ENCODE measurements around the gene UST.
A peak's percentile ranks its signal among the peaks of the same experiment; 100 is the strongest.

UST gene

DNA sequence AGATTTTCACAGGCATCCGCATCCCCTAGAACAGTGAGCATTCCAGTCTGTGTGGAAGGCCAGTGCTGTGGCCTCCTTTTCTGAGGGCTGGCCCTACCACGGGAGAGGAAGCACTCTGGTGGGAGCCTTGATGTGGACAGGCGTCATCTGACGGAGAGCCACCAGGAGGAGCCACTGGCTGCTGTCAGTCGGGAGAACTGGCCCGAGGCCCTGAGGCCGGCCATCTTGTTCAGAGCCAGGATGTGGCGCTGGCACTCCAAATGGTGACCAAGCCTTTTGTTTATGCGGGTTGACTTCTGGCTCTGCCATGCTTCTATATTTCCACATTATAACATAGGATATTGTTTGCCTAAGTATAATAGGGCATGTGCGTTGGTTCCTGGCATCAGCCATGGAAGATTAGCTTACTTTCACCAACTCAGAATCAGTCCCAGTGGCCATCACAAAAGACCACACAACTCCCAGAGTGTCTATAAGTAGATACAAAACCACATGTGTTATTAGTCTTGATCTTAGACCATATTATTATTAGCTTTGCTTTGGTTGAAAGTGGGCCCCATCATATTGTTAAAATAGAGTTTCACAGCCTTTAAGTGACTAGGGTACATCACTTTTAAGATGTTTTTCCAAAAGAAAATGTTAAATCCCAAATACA lies 296.8 kb downstream of the UST start:
- no peak for DNase-seq

DNA sequence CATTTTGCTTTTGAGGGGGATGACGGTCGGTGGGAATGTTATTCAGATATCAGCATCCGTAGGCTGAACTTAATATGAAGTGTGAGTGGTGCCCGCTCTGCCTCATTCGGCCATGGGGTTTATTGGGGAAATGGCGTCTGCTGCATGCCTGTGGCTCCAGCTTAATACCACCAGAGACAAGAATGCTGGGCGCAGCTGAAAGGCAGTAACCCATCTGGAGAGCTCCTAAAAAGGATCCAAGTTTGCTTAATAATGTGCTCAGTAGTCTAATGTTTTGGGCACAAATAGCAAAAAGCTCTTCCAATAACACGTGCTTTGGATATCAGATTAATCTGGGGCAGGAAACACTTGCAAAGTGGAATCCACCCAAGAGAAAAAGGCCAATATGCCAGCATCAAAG lies 297.7 kb downstream of the UST start:
- peak; percentile 73 for DNase-seq

DNA sequence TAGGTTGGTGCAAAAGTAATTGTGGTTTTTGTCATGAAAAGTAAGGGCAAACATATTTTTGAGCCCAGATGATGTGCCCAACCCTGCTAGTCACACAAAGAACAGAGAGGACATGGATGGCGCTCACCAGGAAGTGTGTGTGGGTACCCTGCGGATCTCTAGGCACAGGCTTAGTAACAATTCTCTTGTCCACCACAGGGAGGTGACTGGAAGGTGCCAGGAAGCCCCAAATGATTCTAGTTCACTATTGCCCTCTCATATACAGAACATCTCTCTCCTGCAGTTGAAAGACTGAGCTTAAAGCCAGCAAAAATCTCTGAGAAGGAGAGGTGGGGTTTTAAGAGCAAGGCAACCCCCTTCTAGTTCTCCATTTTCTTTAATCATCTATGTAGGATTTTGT lies 298.6 kb downstream of the UST start:
- DNase-seq: no peak

DNA sequence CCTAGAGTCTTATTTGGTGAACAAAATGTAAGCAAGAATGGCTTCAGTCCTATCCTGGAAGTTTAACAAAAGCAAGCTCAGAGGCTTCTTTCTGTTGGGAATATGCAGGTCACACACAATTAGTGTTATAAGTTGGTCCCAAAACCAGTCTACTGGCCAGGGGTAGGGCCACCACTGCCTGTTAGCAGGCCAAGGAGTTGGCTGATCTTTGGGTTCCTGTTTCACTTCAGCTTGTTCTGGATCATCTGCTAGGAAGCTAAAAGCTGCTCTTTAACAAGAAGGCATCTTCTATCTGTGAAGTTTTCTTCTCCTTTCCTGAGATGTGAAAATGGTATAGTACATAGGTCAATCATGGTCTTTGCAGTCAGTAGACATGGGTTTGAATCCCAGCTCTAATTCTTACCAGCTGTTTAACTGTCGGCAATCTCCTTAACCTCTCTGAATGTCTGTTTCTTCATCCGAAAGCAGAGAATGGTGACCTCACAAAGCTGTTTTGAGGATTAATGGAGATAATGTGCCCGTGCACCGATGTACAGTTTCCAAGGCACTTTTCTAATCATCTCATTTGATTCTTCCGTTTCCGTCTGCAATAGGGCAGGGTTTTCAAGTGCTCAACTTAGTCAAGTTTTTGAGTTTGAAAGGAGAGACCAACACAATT lies 299.5 kb downstream of the UST start:
- no peak for DNase-seq

DNA sequence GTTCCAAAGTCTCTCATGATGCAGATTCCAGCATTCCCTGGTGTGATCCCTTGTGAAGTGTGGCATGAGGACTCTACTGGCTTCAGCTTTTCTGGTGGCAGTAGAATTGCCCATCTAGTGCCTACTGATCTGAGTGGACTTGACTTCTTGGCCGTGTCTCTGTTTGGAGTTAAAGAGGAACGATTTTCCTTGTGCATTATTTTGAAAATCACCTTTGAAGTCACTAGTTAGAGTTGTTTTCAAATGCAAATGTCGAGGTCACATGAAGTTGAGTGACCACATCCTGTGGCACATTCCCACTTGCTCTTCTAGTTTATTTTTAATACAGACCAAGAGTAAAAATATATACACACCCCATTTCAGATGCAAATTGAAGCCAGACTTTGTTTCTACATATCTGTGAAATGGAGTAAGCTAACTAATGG lies 300.0 kb downstream of the UST start:
- DNase-seq: peak; percentile 56

DNA sequence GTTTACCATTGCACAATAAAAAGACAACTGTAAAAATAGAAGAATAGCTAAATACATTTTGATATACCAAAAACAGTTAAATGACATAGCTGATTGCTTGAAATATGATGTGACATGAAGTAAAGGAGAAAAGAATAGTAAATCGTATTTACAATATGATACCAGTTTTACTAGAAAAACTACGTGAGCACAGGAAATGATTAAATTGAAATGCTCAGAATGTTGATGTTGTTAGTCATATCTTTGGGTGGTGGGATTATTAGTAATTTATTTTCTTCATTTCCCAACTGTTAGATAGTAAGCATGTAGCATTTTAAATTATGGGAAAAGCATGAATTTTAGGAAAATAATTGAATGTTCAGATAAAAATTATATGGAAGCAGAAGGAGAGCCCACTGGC lies 302.4 kb downstream of the UST start:
- peak; percentile 46 for DNase-seq

DNA sequence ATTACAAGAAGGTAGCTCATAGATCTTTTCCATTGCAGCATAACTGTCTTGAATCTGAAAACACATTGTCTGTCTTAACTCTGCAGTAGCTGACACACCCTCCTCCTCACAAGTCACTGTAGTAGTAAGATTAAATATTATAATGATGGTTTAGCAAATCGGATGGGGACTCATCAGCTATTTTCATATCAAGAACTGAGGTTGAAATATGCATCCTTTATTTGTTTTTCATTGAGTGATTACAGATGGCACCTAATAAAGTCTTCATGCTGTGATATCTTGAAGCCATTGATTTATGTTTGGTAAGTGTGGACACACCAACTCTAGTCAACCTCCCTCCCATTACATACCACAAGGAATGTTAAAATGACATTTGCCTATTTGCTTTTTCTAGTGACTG lies 303.3 kb downstream of the UST start:
- DNase-seq: no peak

DNA sequence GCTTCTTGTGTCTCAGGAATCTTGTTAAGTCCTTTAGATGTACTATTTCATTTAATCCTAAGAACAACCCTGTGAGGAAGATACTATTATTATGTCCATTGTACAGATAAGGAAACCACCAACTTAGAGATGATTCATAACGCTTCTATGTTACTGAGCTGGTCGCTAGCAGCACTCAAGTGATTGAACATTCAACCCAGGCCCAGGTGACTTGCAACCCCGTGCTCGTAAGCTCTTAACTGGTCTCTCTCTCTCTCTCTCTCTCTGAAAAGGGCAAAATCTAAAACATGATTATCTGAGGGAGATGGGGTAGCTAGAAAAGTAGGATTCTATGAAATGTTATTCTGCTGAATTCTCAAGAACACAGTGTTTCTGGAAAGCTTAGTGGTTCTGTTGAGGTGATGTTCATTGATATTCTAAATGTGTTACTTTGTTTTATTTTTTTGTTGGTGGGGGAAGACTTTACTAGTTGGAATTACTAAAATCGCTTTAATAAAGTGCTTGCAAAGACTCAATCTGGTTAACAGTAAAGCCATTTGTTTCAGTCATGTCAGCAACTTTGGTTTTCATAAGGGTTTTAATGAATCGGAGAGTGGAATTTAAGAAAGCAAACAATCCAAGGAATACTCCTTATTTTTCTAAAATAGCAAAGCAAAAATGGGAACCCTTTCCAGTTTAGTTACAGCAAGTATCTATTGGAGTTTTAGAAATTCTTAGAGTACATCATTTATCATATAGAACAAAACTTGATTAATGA lies 305.7 kb downstream of the UST start:
- DNase-seq: no peak

DNA sequence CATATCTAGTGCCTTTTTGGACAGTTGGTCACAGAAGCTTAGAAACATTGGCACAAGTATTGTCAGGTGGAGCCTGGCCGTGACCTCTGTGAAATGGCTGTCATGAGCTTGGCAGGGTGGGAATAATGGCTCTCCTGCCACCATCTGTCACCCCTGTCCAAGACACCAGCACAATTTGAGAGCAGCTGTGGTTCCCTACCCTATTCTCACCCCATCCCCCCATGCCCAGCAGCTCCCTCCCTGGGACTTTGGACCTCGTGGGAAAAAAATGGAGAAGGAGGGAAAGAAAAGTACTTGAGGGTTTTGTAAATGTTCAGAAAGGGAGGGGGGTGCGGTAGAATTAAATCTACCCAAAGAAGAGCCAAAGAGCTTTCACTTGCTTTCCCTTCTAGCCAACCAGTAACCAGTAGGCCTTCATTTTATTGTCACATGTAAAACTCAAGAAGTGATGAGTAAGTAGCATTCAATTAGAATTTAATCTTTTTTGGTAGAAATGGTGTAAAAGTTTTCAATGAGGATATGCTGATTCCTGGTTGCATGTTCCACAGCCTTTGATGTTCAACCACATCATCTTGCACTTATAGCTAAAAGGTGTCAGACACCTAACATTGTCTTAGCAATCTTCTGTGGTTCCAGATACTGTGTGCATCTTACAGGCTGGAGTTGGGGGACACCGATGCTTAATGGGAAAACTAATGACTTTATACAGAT lies 307.2 kb downstream of the UST start:
- no peak for DNase-seq

DNA sequence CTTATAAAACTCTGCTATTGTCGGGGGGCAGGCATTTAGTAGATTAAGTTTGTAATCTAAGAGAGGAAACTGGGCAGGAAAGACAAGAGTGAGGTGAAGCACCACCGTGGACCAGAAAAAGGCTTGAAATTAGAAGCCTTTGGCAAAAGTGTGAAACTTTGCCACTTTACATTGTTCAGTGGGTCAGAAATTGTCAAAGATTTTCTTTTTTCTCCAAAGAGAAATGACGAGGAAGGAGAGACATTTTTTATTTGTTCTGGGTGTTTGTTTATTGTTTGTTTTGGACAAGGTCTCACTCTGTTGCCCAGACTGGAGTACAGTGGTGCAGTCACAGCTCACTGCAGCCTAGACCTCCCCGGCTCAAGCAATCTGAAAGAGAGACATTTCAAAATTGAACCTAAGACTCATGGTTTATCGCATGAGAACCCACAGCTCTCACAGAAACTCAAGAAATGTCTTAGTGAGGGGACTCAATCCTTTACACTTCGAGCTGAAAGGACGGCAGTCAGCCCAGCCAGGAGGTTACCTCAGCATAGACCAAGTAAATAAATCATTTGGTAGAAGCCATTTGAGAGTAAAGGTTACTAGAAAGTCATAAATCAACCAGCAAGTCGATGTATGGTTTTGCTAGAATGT lies 307.8 kb downstream of the UST start:
- DNase-seq: no peak

DNA sequence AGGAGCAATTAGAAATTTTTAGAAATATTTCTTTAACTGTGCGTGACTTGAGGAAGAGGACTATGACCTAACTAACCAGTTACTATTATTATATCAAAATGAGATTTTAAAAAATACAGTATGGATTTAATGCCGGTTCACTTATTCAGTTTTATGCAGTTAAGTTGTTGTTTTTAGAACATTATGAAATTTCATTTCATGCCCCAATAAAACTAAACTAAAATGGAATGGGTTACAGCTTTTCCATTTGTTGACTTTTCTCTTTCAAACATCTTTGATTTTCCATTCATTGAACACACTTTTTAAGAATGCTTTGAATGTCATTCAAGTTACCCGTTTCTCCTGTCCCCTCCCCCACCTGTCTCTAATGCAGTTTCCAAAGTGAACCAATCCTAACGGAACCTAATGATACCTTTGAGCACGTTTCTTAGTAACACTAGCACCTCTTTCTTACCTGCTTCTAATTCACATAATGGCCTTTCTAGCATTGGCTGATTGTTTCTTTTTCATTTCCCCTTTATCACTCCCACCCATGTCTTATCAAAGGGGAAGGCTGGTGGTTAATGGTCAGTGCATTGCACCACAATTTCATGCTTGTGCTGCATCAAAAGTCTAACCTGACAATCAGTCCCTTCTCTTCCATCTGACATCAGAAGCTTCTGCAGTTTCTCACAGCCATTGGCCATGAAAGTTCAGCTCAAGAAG lies 308.5 kb downstream of the UST start:
- no peak for DNase-seq

DNA sequence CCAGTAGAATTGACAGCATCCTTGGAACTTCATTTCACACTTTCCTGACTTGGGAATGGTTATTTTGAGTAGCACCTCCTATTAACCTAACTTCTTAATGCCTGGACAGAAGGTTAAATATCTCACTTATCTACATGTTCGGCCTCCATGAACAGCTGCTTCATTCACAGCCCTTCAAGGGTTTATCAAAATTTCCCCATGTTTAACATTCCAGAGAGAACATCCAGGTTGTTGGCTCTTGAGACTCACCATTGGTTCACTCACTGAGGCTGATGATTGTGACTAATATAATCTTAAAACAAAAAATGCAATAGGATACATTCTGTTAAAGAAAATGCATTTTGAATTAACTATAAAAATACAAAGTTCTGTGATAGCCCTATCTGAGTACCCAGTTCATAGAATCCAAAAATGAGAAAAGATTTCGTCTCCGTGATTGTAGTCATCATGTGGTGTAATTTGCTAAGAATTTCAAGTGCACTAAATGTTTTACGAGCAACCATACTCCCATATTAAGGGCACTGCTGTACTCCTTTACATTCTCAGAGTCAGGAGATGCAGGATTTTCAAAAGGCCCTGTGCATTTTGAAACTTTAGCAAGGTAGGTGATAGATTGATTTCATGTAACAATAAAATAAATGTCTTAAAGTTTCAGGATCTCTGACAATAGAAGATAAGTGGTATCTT lies 310.1 kb downstream of the UST start:
- DNase-seq: no peak

DNA sequence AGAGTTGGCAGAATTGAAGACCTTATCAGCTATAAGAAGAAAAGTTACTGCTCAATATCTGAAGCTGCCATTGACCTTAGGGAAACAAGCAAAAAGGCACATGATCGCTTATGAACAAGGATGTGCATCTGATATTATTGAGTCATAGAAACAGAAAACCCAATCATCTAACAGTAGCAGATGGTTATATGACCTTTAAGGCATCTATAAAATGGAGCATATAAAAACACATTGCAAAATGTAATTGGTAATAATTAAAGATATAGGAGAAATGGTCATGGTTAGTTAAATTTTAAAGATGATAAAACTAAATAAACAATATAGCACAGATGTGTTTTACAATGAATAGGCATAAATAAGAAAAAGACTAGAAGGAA lies 310.6 kb downstream of the UST start:
- DNase-seq: no peak

DNA sequence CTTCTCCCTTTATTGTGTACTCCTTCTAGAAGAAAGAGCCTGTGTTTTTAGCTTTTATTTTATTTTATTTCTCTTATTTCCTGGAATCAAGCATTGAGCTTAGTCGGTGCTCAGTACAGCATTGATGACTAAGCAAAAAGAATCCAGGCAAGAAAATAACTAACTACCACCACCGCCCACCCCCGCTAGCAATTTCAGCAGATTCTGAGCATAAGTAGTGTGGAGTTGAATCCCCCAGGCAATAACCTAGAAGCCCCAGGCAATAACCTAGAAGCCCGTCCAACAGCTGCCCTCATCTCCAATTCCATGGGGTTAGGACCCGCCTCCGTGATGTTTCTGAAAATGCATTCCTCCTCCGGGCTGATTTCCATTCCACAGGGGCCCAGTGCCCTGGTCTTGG lies 312.7 kb downstream of the UST start:
- DNase-seq: peak; percentile 48

DNA sequence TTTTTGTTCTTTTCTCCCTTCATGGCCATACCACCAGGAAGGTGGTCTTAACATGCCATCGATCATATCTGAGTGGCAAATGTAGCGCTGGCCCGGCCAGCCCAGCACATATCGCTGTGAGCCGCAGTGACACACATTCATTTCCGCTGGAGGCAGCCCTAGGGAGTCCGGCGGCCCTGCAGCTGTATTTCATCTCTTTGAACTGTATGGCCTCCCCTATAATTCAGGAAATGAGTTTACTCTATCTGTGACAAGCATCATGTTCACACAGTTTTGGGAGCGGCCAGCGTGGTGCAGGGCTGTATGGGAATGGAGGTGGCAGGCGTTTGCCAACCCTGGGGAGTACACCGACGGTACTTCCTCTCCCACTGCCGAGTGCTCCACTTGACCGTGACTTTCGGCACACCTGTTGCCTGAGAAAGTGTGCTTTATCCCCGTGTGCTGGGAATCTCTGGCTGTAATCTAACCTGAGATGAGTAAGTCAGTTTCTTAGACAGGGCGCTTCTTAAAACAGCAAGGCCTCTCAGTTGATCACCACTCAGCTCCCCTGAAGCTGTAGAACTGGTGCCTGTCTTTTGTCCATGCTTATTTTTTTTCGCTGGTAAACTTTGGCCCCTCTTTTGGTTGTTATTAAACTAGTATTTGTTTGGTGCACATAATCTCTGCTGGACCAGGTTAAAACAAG lies 313.6 kb downstream of the UST start:
- DNase-seq: no peak

DNA sequence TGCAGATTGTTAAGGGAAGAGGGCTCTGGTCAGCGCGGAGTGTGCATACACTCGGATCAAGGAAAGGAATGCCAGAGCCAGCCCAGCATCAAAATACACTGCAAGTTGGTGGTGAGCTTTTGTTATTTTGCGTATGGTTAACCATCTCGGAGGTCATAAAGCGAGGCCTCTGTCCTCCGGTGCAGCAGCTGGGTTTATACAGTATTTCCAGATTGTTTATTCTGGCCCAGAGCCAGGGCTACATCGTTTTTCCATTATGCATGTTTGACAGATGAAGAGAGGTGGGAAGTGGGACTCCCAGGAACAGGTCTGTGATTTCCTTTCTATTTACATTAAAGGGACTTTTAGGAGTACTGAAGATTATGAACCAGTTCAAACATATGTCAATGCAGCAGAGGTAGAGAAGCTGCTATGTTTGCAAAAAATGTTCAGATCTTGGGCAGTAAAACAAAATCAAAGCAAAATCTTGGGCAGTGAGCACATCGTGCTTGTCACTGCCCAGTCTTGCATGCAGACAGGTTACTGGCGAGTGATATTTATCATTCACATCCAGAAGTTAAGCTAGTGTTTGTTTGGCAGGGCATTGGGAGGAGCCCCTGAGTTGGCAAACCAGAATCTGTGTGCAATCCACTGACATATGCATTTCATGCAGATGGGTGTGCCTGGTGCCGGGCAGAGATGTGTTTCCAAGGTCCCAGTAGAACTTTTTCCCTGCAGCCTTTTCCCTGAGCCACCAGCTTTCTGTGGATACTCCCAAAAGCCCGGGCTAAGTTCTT lies 314.3 kb downstream of the UST start:
- peak; percentile 57 for DNase-seq

DNA sequence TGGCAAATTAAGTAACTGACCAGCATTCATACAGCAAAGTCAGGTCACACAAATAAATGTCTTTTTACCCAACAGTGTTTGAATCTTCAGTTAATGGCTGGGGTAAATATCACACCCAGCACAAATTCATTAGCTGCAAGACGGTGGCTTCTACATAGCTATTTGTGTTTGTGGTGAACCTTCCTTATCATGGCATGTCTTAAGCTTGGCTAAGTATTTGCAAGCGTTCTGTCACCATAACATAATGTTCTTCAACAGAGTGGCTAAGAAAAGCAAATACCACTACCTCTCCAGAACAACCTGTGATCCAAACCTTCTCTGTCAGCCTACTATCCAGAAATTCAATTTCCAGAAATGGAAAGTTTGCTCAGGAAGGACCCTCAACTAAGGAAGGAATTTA lies 315.1 kb downstream of the UST start:
- no peak for DNase-seq

DNA sequence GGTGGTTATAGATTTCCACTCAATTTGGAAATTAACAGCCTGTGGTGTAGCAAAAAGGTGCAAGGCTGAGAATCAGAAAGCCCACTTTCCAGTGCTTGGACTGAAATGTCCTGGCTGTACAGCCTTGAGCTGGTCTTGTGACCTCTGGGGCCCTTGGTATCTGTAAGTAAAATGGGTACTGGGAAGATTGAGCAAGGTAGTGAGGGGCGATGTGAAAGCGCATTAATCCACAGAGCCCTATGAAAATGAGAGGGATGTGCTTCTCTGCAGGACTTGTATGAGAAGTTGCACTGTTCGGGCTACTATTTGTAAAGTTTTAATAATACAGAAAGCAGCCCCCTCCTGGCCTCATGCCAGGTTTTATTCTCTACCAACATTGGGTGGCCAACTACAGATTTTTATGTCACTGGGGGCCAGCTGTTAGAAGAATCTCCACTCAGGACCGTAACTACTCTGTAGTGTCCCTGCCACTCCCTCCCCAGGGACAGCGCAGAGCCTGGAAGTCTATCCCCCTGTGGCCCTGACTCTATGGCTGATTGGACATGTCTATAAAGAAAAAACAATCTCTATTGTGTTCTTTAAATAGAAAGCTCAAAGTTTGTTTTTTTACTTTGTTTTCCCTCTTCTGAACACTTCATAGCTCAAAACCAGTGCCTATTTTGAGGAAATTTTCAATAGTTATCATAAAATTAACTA lies 316.0 kb downstream of the UST start:
- DNase-seq: no peak

DNA sequence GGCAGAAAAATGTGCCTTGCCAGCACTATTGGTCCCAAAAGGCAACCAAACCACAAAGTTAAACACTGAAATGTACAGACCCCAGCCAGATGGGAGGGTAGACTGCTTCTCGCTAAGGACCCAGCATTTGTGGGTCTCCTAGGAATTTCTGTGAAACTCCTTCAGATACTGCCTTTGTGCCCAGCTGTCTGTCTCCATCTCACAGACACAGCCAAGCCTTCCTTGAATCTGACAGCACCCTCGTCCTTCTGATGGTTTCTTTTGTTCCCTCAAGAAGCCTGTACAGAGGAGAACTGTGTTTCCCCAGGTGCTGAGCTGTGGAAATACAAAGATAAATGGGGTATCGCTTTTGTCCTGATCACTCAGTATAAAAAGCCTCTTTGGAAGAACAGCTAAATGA lies 316.6 kb downstream of the UST start:
- no peak for DNase-seq

Measured in fibroblast of skin of scalp (primary cell).